Endothelial cell of umbilical vein (primary cell): ENCODE results near the gene DCP2. TPM values are rescaled to one million over a fixed set of nuclear protein-coding genes. Genes with fewer than 3 reads are reported as not detected.

Source experiments
- BruUV-seq: library from RNA; stranded (reverse); fragments of 400-500 nt; replicated peaks from 2 replicates; lab custom pipeline; 2021; lab: Mats Ljungman, UMichigan
- CTCF ChIA-PET: fragments of 300-600, 350-600 bp; sonication (Branson Sonifier 250); formaldehyde crosslinking; loops from one replicate; lab custom pipeline; 2021; ENCODE audit warnings: antibody characterized with exemption, inconsistent platforms; lab: Charles Lee
- POLR2A ChIA-PET: fragments of 300-600, 350-600 bp; sonication (Branson Sonifier 250); formaldehyde crosslinking; loops from one replicate; lab custom pipeline; 2021; ENCODE audit warnings: antibody characterized with exemption, inconsistent platforms; lab: Charles Lee
- DNase-seq: peaks from one replicate; pipeline ENCODE4 v3.0.0-alpha.2; 2011; ENCODE audit warnings: low read depth, low spot score
- FAIRE-seq: peaks from 2 replicates; lab custom pipeline; 2011; peaks lifted over from hg19 to GRCh38; lab: Jason Lieb, UNC
- H2AFZ ChIP-seq: 2 replicates; pipeline ENCODE4 v1.6.0; 2012; ENCODE audit warnings: low read depth, low read length, control low read depth, inconsistent platforms
- H3K27ac ChIP-seq: 2 replicates; pipeline ENCODE4 v1.5.1; 2011; ENCODE audit warnings: low read depth, mild to moderate bottlenecking, control low read depth, low read length, moderate library complexity; ENCODE audit not compliant: insufficient read depth
- H3K27me3 ChIP-seq, 2 experiments: 2 replicates each; pipeline versions ENCODE4 v1.6.0 to v1.6.1; 2011; ENCODE audit warnings: low read length in 2 of 2, mixed read lengths in 1 of 2; ENCODE audit not compliant: control insufficient read depth in 2 of 2, insufficient read depth in 2 of 2
- H3K36me3 ChIP-seq, 2 experiments: 2 replicates in 1 of 2; 3 replicates in 1 of 2; pipeline ENCODE4 v1.5.1; 2011; ENCODE audit warnings: low read length in 2 of 2, mild to moderate bottlenecking in 1 of 2, moderate library complexity in 1 of 2; ENCODE audit not compliant: control insufficient read depth in 2 of 2, insufficient read depth in 2 of 2; ENCODE audit errors: extremely low read depth in 1 of 2
- H3K4me1 ChIP-seq: 3 replicates; pipeline ENCODE4 v1.5.1; 2011; ENCODE audit warnings: mild to moderate bottlenecking, low read length; ENCODE audit not compliant: control insufficient read depth, insufficient read depth; ENCODE audit errors: extremely low read depth
- H3K4me2 ChIP-seq: 2 replicates; pipeline ENCODE4 v1.6.1; 2011; ENCODE audit warnings: low read length, control low read depth, mixed read lengths; ENCODE audit not compliant: insufficient read depth
- H3K4me3 ChIP-seq, 3 experiments: fragments of 200-600 bp in 1 of 3; sonication (generic), shearing (Covaris generic) in 1 of 3; replicated peaks in 1 of 3; 2 replicates each; pipeline ENCODE4 v1.5.1; 2011 to 2016; ENCODE audit warnings: control low read depth in 3 of 3, low read length in 3 of 3, mild to moderate bottlenecking in 2 of 3, inconsistent platforms in 1 of 3, low read depth in 1 of 3, moderate library complexity in 1 of 3; ENCODE audit not compliant: insufficient read depth in 1 of 3
- H3K79me2 ChIP-seq: 2 replicates; pipeline ENCODE4 v1.6.0; 2012; ENCODE audit warnings: low read length, inconsistent platforms; ENCODE audit not compliant: control insufficient read depth, insufficient read depth
- H3K9ac ChIP-seq: replicated peaks from 2 replicates; pipeline ENCODE3; 2011; ENCODE audit warnings: low read length, control low read depth; ENCODE audit not compliant: insufficient read depth; ENCODE audit errors: extremely low read depth
- H3K9me1 ChIP-seq: replicated peaks from 3 replicates; pipeline ENCODE4 v1.6.0; 2011; ENCODE audit warnings: mild to moderate bottlenecking, low read length; ENCODE audit not compliant: control insufficient read depth, insufficient read depth; ENCODE audit errors: extremely low read depth
- H3K9me3 ChIP-seq: replicated peaks from 2 replicates; pipeline ENCODE4 v1.5.1; 2012; ENCODE audit warnings: low read length, inconsistent platforms; ENCODE audit not compliant: control insufficient read depth, insufficient read depth
- H4K20me1 ChIP-seq: replicated peaks from 2 replicates; pipeline ENCODE3; 2011; ENCODE audit warnings: mild to moderate bottlenecking, low read length; ENCODE audit not compliant: control insufficient read depth, insufficient read depth; ENCODE audit errors: extremely low read depth
- EZH2 ChIP-seq: IDR thresholded peaks from 2 replicates; pipeline ENCODE4 v1.6.1; 2012; ENCODE audit warnings: borderline replicate concordance, low read depth, mild to moderate bottlenecking, moderate library complexity, low read length, inconsistent platforms; ENCODE audit not compliant: severe bottlenecking
- GATA2 ChIP-seq: IDR thresholded peaks from 2 replicates; pipeline ENCODE4 v1.7.0; 2011; ENCODE audit warnings: low read depth, mild to moderate bottlenecking, moderate library complexity, mixed read lengths, low read length; ENCODE audit not compliant: insufficient read length, insufficient read depth
- MYC ChIP-seq: IDR thresholded peaks from one replicate; pipeline ENCODE4 v1.6.1; 2011; ENCODE audit warnings: mild to moderate bottlenecking, low read depth, low read length
- POLR2A ChIP-seq: IDR thresholded peaks from 2 replicates; pipeline ENCODE4 v1.6.1; 2012; ENCODE audit warnings: low read depth, mild to moderate bottlenecking, control low read depth, low read length
- dilution Hi-C: fragments of 300-500 bp; cut with MboI; formaldehyde crosslinking; loops from one replicate; pipeline ENCODE4 v1.15.0; 2019; ENCODE audit warnings: low sequenced_read_pairs; ENCODE audit not compliant: extremely low pct_ligation_motif_present
- intact Hi-C: fragments of 100-400 bp; cut with micrococcal nuclease; formaldehyde crosslinking; loops from one replicate; pipeline ENCODE4 v1.10.0; 2022
- polyA plus RNA-seq, 4 experiments: library from polyadenylated mRNA; depleted of rRNA in 3 of 4; stranded (reverse) in 3 of 4; unstranded in 1 of 4; fragments of >200 nt; gene quantifications; 2 replicates each; pipeline versions ENCODE4 v1.2.1 to v1.2.3, GENCODE V29; 2011 to 2012; ENCODE audit warnings: missing spikeins in 1 of 4
- total RNA-seq: library from RNA; stranded (reverse); gene quantifications from 2 replicates; pipeline ENCODE4 v1.2.3, GENCODE V29; 2021
- TF ChIP-seq, protein P1 (sequence below): IDR thresholded peaks from 2 replicates; pipeline ENCODE4 v1.6.1; 2011; ENCODE audit not compliant: insufficient read depth, insufficient read length

Gene DCP2
- total and polyA plus RNA-seq, 2 donors (not counting 3 experiments of a cell fraction or from before 2014, with no cell fraction given), result 11.3 to 60.0 TPM

DNA sequence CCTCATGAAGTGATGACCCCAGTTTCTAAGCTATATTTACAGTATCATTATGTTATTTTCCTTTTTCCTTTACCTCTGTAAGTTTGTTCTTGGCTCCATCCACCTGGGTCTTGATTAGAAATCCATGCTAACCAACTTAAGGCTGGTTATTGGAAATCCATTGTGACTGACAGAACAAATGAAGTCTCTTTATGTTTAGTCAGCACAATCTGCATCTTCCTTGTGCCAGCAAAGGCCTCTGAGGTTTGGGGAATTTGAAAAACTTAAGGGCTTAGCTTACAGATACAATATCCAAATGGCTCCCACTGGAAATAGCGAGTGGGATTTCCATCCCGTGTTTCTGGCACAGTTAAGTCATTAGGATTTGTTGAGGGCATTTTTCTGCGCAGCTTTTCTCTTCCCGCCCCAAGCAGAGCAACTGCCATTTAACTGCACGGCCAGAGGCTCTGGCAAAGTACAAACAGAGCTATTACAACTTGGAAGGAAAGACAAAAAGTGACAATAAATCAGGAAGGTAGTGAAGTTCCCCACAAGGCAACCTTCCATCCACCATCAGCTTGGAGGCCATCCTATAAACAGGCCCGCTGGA, 64.2 kb downstream of the DCP2 start:
- Histone ChIP-seq H4K20me1 (no peaks in the 10 kb centered on the region), H3K4me1 (no peaks in the 10 kb centered on the region), H3K4me3 (no peak overlapping the region), H3K79me2 (no peaks in the 10 kb centered on the region), H3K27me3 (no peaks in the 10 kb centered on the region), H3K27ac (no peak overlapping the region), H3K9me1 (no peaks in the 10 kb centered on the region), H3K36me3 (peaks cover 0 to 2% of the 10 kb centered on the region in 2 experiments), H3K9ac (no peak overlapping the region), H2AFZ (no peak overlapping the region), H3K9me3 (no peaks in the 10 kb centered on the region), H3K4me2 (no peak overlapping the region)
- ChIA-PET POLR2A (no interaction called here), CTCF (interaction anchor here (0.6 to 4.7 kb wide), 6 partner anchors 9 to 571 kb away, joined by 3 to 46 read pairs (median 4); no protein-coding TSS in a partner anchor)
- TF ChIP-seq MYC, result no peak
- TF ChIP-seq, protein P1, sequence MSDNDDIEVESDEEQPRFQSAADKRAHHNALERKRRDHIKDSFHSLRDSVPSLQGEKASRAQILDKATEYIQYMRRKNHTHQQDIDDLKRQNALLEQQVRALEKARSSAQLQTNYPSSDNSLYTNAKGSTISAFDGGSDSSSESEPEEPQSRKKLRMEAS, result no peak
- TF ChIP-seq POLR2A, result no peak
- DNase-seq (no peak), FAIRE-seq (no peak)
- intact Hi-C loops, result no loop called here
- no TSS peak for BruUV-seq
- dilution Hi-C loops, result no loop called here

DNA sequence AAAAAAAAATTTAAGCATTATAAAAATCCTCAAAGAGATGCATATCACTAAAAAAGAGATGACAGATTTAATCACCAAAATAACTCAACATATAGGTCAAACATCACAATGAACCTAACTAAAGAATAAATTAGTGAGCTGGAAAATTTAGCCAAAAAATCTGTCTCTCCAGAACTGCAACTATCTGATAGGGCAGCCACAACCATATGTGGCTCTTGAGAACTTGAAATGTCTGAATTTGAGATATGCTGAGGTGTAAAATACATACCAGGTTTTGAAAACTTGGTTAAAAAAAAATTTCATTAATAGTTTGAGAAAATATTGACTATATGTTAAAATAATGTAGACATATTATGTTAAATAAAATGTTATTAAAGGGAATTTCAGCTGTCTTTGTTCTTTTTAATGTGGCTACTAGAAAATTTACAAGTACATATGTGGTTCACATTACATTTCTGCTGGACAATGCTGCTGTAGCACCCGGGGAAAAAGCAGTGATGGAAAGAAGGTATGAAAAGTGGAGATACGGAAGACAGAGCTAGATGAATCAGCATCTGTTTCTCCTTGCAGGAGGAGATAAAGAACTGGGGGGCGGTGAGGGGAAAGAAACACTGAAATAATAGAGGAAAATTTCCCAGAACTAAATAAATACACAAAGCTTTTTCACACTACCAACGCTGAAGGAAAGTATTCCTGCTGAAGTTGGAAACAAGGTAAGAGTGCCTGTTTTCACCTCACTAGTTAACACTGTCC, 66.1 kb downstream of the DCP2 start:
- Histone ChIP-seq H3K4me2 (no peak overlapping the region), H3K27ac (no peak overlapping the region), H3K9me1 (no peaks in the 10 kb centered on the region), H3K36me3 (peaks cover 0 to 3% of the 10 kb centered on the region in 2 experiments), H3K79me2 (no peaks in the 10 kb centered on the region), H4K20me1 (no peaks in the 10 kb centered on the region), H3K9ac (no peak overlapping the region), H2AFZ (no peak overlapping the region), H3K27me3 (no peaks in the 10 kb centered on the region), H3K4me3 (no peak overlapping the region), H3K4me1 (no peaks in the 10 kb centered on the region), H3K9me3 (no peaks in the 10 kb centered on the region)
- DNase-seq, result peak; percentile 63
- CTCF ChIA-PET, result interaction anchor here (0.7 to 1.9 kb wide), 6 partner anchors 17 to 563 kb away, joined by 3 to 12 read pairs (median 5); no protein-coding TSS in a partner anchor
- intact Hi-C loops, result loop anchor here (1.0 to 2.0 kb wide), 3 partner anchors 288 to 564 kb away; partner anchors contain the start of gene YTHDC2
- FAIRE-seq, result no peak
- no TSS peak for BruUV-seq
- POLR2A ChIA-PET, result no interaction called here
- TF ChIP-seq EZH2 (no peak), MYC (no peak), GATA2 (no peak)
- dilution Hi-C loops, result no loop called here
